ENCODE results near the gene BAZ1B.

BAZ1B gene

DNA sequence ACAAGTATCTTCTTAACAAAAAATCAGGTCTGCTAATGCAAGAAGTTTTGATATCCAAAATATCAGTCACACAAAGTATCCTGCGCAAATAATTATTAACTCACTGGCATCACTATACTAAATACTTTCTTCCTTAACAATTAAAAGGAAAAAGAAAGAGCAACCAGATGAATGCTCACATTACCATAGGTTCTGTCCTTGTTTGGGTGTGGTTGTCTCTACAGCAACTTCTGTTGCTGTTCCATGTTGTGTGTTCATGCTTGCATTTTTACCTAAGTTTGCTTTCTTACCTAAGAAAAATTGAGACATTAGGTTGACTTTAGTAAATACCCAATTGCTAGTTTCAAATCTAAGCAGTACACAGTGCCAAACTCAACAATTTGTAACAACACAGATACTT is 56.0 kb downstream of the BAZ1B start:
- no peak overlapping the region for H3K4me3 ChIP-seq (ENCODE audit: low read depth, low read length)
- TF ChIP-seq, protein P1, sequence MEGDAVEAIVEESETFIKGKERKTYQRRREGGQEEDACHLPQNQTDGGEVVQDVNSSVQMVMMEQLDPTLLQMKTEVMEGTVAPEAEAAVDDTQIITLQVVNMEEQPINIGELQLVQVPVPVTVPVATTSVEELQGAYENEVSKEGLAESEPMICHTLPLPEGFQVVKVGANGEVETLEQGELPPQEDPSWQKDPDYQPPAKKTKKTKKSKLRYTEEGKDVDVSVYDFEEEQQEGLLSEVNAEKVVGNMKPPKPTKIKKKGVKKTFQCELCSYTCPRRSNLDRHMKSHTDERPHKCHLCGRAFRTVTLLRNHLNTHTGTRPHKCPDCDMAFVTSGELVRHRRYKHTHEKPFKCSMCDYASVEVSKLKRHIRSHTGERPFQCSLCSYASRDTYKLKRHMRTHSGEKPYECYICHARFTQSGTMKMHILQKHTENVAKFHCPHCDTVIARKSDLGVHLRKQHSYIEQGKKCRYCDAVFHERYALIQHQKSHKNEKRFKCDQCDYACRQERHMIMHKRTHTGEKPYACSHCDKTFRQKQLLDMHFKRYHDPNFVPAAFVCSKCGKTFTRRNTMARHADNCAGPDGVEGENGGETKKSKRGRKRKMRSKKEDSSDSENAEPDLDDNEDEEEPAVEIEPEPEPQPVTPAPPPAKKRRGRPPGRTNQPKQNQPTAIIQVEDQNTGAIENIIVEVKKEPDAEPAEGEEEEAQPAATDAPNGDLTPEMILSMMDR (IDR thresholded peaks at IDR 0.05; ENCODE audit: low read depth, low read length), result no peak

GRCh38 chr7:73463966-73464365 is 58.1 kb downstream of the BAZ1B start:
- TF ChIP-seq, protein P1 (IDR thresholded peaks at IDR 0.05; ENCODE audit: low read depth, low read length), result no peak
- H3K4me3 ChIP-seq (ENCODE audit: low read depth, low read length), result no peak overlapping the region

DNA sequence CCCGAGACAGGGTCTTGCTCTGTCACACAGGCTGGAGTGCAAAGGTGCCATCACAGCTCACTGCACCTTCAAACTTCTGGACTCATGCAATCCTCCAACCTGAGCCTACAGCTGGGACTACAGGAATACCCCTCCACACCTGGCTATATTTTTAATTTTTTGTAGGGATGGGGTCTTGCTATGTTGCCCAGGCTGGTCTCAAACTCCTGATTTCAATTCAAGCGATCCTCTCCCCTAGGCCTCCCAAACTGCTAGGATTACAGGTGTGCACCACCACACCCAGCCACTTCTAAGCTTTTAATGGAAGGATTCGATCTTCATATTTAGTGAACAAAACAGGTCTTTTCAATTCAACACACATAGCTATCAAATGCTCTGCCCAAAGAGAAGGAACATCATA is 58.8 kb downstream of the BAZ1B start:
- H3K4me3 ChIP-seq (ENCODE audit: low read depth, low read length), result no peak overlapping the region
- TF ChIP-seq, protein P1 (IDR thresholded peaks at IDR 0.05; ENCODE audit: low read depth, low read length), result no peak

DNA sequence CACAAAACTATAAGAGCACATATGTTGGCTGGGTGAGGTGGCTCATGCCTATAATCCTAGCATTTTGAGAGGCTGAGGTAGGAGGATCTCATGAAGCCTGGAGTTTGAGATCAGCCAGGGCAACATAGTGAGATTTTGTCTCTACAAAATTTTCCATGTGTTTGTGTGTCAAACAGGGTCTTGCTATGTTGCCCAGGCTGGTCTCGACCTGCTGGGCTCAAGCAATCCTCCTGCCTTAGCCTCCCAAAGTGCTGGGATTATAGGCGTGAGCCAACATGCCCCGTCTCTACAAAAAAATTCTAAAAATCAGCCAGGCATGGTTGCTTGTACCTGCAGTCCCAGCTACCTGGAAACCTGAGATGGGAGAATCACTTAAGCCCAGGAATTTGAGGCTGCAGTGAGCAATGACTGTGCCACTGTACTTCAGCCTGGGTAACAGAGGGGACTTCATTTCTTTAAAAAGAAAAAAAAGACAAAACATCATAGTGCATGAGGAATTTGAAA is 60.3 kb downstream of the BAZ1B start:
- TF ChIP-seq, protein P1 (IDR thresholded peaks at IDR 0.05; ENCODE audit: low read depth, low read length), result no peak
- no peak overlapping the region for H3K4me3 ChIP-seq (ENCODE audit: low read depth, low read length)

DNA sequence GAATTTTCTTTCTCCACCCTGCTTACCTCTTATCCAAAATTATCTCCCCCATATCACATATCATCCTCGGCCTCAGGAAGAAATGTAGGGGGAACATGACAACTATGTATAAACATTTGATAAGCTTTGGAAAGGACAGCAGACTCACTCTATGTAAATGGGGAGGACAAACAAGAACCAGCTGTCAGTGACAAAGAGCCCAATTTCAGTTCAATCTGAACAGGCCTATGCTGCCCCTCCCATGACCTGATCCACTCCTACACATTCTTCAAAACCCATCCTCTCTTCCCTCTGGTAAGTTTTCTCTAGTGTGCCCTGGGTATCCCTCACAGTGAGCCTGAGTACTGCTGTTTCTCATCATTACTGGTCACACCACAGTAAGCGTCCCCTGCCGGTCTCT is 67.7 kb downstream of the BAZ1B start:
- TF ChIP-seq, protein P1 (IDR thresholded peaks at IDR 0.05; ENCODE audit: low read depth, low read length), result no peak
- H3K4me3 ChIP-seq (ENCODE audit: low read depth, low read length), result no peak overlapping the region

DNA sequence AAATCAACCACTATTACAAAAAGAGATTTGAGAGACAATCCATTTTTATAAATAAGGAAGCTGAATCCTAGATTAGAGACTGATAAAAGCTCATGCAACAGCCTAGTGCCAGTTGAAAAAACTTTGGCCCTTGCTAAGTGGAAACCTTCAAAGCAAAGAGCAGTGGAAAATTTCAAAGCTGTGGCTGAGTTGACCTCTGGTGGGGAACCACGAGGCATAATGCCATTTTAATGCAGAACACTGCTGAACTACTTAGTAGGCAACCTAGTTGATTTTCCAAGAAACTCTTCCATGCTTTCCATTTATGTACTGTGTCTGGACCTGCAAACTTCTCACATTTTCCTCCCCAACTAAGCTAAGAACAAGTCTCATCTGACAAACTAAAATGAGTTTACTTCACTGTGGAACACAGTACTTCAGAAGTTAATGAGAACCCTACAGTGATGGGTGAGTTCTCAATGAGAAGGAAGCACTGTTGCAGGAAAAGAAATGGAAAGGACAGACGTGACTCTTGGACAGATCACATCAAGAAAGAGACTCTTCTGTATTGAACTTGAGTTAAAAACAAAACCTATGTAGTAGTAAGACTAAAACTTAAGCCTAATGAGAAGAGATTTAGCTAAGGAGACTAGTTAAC is 69.0 kb downstream of the BAZ1B start:
- TF ChIP-seq, protein P1 (IDR thresholded peaks at IDR 0.05; ENCODE audit: low read depth, low read length), result no peak
- no peak overlapping the region for H3K4me3 ChIP-seq (ENCODE audit: low read depth, low read length)

- TF ChIP-seq, protein P1 (IDR thresholded peaks at IDR 0.05; ENCODE audit: low read depth, low read length), result peak; percentile 95
Observed at GRCh38 chr7:73451780-73452398, 70.2 kb downstream of the BAZ1B start.

More at GRCh38 chr7:73451780-73452398, 70.2 kb downstream of the BAZ1B start:
- no peak overlapping the region for H3K4me3 ChIP-seq (ENCODE audit: low read depth, low read length)
